CD4-positive, alpha-beta T cell treated with Interleukin-6 for 4 hours (primary cell): ENCODE data around the gene F2.

Experiments used
- DNase-seq: peaks from one replicate; pipeline ENCODE4 v3.0.0-alpha.2; 2020; ENCODE audit warnings: mixed read lengths

The F2 gene

DNA sequence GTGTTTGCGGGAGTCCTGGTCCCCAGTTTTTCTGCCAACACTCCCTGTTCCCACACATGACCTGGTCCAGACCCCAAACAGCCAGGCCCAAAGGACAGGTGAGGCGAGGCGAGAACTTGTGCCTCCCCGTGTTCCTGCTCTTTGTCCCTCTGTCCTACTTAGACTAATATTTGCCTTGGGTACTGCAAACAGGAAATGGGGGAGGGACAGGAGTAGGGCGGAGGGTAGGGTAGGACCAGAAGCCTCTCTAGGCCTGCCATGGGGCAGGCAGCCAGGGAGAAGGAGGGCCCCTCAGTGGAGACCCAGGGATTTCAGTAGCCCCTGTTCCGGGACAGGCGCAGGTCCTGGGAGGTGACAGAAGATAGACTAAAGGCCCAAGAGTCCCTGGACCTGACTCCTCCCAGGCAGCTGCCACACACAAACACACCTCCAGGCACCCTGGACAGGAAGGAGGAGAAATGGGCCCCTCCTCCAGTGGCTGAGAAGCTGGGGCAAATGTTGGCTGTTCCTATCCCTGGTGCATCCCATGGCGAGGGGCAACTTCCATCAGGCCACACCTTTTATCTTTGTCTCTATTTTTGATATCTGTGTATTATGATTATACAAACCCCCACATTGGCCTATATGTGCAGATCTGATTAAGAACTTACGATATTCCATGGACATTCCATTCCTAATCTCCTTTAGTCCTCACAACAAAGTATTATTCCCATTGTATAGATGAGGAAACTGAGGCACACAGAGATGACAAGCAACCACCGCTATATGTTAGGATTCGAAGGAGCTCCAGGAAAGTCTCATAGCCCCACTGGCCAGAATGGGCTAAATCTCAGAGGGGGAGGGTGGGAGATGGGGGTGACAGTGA is 626 bp upstream of the F2 start:
- no peak for DNase-seq

DNA sequence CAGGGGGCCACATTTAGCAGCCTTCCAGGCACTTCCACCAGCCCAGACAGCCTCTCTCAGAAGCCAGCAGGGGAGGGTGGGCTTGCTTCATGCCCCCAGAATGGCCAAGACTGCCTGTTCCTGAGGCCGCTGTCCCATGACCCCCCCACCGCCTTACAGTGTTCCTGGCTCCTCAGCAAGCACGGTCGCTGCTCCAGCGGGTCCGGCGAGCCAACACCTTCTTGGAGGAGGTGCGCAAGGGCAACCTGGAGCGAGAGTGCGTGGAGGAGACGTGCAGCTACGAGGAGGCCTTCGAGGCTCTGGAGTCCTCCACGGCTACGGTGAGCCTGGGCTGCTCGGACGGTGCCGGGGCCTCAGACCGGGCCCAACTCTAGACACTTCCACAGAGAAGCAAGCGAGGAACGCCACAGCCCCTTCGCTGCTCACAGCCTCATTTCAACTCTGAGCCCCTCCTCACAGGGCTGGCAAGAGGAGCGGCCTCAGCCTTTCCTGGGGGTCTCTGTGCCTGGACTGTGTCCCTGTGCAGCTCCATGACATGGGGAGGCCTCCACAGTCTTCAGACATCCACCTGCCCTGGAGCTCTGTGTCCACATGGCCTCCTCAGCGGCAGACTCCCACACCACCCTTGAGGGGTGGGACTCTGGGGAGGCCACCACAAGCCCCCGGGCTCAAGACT is 668 bp downstream of the F2 start:
- no peak for DNase-seq

DNA sequence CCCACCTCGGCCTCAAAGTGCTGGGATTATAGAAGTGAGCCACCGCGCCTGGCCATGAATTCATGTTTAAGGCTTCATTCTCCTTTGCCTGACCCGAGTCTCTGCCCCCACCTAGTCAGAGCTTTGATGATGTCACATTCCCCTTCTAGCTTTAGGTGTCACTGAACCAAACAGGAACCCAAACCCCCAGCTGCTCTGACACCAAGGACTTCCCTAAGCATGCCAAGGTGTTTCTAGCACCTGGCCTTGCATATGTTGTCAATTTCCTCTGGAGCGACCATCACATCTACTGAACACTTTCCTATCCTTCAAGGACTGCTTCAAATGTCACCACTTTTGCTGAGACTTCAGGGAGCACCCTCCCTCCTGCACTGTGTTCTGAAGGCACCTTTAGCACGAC is 2.3 kb downstream of the F2 start:
- DNase-seq, result no peak

DNA sequence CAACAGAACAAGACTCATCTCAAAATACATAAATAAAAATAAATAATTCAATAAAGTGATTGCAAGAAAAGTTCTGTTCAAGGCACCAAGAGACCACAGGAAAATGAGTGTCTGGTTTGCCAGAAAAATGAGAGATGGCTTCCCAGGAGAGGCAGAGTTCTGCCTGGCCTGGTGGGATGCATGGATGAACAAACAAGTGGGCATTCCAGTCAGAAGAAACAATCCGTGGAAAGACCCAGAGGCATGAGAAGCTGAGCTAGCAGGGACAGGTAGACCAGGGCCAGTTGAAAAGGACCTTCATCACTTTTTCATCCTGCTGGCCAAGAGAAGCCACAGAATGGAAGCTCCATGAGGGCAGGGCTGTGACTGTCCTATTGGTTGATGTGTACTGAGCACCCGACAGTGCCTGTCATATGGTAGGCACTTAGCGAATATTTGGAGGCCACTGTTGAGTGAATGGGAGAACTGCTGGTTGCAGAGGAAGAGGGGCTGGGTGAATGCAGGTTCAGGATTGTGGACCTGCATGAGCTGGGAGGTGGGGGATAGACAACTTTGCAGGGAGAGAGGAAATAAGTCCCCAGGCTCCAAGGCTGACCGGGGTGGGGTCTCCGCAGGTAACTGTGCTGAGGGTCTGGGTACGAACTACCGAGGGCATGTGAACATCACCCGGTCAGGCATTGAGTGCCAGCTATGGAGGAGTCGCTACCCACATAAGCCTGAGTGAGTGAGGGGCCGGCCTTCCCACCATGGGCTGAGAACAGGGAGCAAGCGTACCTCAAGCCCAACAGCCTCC is 3.7 kb downstream of the F2 start:
- no peak for DNase-seq

DNA sequence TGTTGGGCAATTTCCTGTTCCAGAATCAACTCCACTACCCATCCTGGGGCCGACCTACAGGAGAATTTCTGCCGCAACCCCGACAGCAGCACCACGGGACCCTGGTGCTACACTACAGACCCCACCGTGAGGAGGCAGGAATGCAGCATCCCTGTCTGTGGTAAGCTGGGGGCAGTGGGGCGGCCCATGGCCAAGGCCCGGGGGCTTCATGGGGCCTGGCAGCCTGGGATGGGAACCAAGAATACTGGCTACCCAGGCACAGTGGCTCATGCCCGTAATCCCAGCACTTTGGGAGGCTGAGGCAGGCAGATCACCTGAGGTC is 4.3 kb downstream of the F2 start:
- DNase-seq, result no peak

DNA sequence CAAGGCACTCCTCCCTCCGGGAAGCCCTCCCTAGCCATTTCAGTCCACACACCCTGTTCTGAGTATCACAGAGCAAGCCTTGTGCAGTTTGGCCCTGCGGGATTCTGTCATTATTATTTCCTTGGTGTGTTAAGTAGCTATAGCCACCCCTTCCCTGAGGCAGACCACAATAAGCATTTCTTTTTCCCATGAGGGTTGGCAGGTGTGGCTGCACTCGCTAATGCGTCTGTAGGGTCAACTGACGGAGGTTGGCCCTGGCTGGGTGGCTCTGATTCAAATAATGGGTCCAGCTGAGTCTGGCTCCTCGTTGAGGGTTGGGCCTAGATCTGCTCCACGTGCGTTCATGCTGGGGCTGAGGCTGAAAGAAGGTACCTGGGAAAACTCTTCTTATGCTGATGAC is 5.1 kb downstream of the F2 start:
- DNase-seq, result no peak

DNA sequence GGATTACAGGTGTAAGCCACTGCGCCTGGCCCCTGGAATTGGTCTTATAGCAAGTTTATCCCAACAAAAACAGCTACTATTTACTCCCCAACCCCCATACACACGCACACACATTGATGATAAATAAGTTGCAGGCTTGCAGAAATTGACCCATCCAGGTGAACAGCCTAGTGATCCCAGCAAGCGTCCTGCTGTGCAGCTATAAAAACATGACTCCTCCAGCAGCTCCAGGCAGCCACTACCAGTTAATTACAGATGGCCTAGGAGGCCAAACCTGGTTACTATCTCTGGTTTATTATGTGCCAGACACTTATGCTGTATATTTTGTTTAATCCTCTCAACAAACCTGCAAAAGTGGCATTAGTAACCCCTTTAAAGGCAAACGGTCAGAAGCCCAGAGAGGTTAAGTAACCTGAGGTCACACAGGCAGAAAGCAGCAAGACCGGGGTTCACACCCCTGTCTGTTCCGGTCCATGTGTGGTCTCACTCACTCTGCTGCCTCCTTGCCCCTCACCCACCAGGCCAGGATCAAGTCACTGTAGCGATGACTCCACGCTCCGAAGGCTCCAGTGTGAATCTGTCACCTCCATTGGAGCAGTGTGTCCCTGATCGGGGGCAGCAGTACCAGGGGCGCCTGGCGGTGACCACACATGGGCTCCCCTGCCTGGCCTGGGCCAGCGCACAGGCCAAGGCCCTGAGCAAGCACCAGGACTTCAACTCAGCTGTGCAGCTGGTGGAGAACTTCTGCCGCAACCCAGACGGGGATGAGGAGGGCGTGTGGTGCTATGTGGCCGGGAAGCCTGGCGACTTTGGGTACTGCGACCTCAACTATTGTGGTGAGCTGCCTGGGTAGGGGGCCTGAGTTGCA is 6.6 kb downstream of the F2 start:
- no peak for DNase-seq

DNA sequence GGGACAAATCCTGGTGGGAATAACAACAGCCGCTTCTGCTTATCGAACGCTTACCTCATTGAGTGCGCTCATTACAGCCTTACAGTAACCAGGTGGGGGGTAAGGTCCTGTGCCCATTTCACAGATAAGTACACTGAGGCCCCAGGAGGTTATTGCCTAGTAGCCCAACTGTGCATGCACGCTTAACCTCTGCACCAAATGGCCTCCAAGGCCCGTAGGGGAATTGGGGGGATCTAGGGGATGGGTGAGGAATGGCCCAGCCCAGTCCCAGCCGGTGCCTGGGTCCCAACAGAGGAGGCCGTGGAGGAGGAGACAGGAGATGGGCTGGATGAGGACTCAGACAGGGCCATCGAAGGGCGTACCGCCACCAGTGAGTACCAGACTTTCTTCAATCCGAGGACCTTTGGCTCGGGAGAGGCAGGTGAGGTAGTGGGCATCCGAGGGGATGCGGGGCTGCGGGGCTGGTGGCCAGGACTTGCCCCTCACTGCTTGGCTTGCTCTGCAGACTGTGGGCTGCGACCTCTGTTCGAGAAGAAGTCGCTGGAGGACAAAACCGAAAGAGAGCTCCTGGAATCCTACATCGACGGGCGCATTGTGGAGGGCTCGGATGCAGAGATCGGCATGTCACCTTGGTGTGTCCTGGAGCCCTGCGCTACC is 7.3 kb downstream of the F2 start:
- DNase-seq, result no peak

DNA sequence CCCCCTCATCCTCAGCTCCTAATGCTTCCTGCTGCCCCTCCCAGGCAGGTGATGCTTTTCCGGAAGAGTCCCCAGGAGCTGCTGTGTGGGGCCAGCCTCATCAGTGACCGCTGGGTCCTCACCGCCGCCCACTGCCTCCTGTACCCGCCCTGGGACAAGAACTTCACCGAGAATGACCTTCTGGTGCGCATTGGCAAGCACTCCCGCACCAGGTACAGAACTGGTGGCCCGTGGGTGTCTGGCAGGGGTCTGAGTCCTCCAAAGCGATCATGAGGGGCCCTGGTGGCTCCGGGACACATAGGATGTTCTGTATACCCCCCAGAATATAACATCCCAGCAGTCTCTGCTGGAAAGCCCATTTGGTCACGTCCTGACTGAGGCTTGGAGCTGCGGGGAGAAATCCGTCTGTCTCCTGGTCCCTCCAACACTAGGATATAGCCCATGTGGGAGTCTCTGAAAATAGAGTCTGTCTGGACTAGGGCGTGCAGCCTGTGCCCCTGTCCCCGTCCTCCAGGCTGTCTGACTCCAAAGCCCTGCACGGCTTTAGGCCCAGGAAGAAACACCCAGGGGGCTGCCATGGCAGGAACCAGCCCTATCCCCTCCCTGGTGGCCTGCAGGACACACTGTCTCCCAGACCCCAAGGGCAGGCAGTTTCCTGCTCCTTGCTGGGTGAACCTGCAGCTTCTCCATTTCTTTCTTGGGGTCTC is 9.1 kb downstream of the F2 start:
- no peak for DNase-seq

DNA sequence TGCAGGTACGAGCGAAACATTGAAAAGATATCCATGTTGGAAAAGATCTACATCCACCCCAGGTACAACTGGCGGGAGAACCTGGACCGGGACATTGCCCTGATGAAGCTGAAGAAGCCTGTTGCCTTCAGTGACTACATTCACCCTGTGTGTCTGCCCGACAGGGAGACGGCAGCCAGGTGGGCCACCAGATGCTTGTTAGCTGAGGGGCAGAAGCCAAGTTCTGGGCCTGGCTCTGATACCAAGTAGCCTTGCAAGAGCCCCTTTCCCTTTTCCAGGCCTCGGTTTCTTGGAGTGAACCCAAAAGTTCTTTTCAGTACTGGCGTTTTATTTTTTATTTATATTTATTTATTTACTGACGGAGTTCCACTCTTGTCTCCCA is 9.6 kb downstream of the F2 start:
- no peak for DNase-seq

DNA sequence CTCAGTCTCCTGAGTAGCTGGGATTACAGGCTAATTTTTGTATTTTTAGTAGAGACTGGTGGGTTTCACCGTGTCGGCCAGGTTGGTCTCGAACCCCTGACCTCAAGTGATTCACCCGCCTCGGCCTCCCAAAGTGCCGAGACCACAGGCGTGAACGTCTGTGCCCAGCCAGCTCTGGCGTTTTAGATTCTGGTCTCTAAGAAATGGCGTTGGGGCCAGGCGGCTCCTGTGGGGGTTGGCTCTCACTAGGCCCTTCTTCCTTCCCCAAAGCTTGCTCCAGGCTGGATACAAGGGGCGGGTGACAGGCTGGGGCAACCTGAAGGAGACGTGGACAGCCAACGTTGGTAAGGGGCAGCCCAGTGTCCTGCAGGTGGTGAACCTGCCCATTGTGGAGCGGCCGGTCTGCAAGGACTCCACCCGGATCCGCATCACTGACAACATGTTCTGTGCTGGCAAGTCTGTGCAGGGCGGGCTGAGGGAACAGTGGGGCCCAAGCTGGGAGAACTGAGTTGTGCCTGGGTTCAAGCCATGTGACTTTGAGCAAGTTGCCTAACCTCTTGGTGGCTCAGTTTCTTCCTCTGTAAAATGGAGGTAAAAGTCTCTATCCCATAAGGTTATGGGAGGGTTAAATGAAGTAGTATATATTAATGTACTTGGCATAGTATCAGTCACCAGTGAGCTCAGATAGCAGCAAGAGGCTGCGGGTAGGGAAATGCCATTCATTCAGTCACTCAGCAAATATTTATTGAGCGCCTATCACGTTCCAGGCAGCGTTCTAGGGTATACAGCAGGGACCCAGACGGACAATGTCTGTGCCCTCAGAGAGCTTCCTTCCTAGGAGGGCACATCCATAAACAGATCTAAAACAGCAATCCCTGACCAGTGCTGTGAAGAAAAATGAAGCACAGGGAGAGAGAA is 10.4 kb downstream of the F2 start:
- no peak for DNase-seq

DNA sequence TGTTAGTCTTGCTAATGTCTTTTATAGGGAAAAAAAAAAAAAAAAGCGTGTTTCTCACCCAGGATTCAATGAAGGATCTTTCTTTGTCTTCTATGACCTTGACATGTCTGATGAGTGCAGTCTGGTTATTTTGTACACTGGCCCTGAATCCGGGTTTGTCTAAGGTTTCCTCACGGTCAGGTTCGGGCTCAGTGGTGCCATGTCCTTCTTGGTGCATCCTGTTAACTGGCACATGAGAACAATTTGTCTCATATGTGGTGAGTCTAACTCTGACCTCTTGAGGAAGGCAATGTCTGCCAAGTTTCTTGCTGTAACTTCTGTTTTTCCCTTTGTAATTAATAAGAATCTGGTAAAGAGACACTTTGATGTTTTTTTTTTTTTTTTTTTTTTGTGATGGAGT is 12.5 kb downstream of the F2 start:
- no peak for DNase-seq

DNA sequence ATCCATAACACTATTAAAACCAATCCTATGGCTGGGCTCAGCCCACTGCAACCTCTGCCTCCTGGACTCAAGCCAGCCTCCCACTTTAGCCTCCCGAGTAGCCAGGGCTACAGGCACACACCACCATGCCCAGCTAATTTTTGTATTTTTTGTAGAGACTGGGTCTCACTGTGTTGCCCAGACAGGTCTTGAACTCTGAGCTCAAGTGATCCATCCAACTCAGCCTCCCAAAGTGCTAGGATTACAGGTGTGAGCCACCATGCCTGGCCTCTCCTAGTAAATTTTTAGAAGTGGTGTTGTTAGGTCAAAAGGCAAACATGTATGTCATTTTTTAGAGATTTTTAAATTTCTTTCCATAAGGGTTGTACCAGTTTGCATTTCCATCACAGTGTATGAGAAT is 14.2 kb downstream of the F2 start:
- DNase-seq, result no peak

DNA sequence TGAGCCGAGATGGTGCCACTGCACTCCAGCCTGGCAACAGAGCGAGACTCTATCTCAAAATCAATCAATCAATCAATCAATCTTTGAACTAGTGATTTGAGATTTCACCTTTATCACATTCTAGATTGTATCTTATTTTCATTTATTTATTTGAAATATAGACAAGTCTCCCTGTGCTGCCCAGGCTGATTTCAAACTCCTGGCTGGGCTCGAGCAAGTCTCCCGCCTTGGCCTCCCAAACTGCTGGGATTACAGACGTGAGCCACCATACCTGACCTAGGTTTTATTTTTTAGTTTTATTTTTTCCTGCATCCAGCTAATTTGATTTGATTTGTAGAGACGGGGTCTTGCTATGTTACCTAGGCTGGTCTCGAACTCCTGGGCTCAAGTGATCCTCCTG is 17.1 kb downstream of the F2 start:
- DNase-seq, result no peak

DNA sequence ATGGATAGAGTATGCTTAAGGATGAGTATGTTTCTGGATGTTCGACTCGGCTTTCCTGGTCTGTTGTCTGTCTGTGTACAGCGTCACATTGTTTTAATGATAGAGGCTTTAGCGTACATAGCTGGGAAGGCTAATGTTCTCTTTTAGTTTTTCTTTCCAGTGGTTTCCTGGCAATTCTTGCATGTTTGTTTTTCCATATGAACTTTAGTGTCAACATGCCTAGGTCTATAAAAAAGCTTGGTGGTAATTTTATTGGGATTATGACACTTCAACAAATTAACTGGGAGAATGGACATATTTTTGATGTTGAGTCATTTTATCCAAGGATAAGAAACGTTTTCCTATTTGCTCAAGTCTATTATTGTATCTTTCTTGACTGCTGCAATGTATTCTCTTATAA is 17.6 kb downstream of the F2 start:
- no peak for DNase-seq

DNA sequence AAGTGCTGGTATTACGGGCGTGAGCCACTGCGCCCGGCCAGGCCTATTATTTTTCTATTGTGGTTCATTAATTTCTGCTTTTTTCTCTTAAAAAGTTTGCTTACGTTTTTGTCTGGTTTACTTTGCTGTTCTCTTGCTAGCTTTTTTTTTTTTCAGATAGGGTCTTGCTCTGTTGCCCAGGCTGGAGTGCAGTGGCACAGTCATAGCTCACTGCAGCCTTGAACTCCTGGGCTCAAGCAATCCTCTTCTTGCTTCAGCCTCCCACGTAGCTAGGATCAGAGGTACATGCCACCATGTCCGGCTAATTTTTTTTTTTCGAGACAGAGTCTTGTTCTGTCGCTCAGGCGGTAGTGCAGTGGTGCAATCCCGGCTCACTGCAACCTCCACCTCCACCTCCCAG is 18.7 kb downstream of the F2 start:
- DNase-seq, result no peak

DNA sequence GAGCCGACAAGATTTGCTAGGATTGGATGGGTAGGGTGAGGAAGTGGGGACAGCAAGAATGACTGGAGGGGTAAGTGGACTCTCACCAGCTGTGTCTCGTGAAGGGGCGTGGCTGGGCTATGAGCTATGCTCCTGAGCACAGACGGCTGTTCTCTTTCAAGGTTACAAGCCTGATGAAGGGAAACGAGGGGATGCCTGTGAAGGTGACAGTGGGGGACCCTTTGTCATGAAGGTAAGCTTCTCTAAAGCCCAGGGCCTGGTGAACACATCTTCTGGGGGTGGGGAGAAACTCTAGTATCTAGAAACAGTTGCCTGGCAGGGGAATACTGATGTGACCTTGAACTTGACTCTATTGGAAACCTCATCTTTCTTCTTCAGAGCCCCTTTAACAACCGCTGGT is 19.9 kb downstream of the F2 start:
- no peak for DNase-seq

DNA sequence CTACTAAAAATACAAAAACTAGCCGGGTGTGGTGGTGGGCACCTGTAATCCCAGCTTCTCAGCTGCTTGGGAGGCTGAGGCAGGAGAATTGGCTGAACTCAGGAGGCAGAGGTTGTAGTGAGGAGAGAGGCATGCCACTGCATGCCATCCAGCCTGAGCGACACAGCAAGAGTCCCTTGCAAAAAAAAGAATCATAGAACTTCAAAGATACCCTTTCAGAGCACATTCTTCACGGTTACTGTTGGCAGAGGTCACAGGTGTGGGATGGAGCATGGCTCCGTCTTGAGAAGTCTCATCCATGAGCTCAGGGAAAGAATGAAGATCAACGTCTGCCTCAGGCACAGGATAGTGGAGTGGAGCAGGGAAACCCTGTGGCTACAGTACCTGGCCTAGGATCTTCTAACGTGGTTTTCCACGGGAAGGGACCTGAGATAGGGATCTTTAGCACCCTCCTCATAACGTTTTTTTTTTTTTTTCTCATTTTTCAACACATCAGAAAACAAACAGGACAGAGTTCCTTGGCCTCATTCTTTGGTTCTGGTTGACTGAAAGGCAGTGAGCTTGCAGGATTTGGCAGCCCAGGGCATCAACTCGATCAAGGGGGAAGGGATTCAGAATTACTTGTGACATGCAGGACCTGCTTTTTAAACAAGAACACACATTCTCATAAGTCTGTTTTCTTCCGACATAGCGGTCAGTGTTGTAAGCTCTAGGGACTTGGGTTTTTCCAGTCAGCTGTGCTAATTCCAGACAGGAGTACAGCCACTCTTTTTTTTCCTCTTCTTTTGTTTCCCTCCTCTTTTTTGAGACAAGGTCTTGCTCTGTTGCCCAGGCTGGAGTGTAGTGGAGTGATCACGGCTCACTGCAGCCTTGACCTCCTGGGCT is 22.8 kb downstream of the F2 start:
- no peak for DNase-seq

DNA sequence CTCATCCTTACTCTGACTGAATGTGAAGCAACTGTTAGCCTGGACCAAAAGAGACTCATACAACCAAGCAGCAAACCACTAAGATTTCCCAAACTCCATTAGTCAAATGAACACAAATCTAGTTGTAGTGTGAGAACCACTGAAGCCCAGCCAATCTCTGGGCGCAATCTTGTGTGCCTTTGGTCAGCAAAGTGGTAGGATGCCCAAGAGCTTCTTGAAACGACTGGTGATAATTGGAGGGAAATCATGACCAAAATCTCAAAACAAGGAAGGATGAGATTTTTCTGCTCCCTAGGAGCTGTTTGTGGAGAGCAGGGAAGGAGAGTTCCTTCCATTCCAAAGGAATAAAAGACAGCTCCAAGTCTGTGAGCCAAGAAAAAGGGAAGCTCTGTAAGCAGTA is 24.0 kb downstream of the F2 start:
- no peak for DNase-seq
